Measurements from ENCODE around the gene ICE1.
"Not testable (repeated sequence)": the region's sequence is repeated elsewhere in the genome, so short reads cannot be mapped to it uniquely, and the experiment has no call there.

Gene ICE1

GRCh38 chr5:5404381-5404780 lies 18.1 kb upstream of the ICE1 start:
- no peak for DNase-seq (ENCODE audit: low read depth)

GRCh38 chr5:5405441-5405840 lies 17.0 kb upstream of the ICE1 start:
- DNase-seq (ENCODE audit: low read depth), result no peak

GRCh38 chr5:5407924-5408323 lies 14.6 kb upstream of the ICE1 start:
- no peak for DNase-seq (ENCODE audit: low read depth)

GRCh38 chr5:5409151-5409810 lies 13.2 kb upstream of the ICE1 start:
- peak; percentile 9 for DNase-seq (ENCODE audit: low read depth)

GRCh38 chr5:5413856-5414255 lies 8.6 kb upstream of the ICE1 start:
- not testable (repeated sequence) for DNase-seq (ENCODE audit: low read depth)

- no peak for DNase-seq (ENCODE audit: low read depth)
These were observed 7.5 kb upstream of the ICE1 start for GRCh38 chr5:5414999-5415398.

GRCh38 chr5:5416733-5417132 lies 5.7 kb upstream of the ICE1 start:
- peak; percentile 17 for DNase-seq (ENCODE audit: low read depth)

GRCh38 chr5:5418006-5418405 lies 4.5 kb upstream of the ICE1 start:
- no peak for DNase-seq (ENCODE audit: low read depth)

- DNase-seq (ENCODE audit: low read depth), result no peak
These were observed 3.7 kb upstream of the ICE1 start for GRCh38 chr5:5418764-5419163.

GRCh38 chr5:5419291-5420210 lies 2.9 kb upstream of the ICE1 start:
- DNase-seq (ENCODE audit: low read depth), result peak; percentile 74

GRCh38 chr5:5420251-5420650 lies 2.2 kb upstream of the ICE1 start:
- DNase-seq (ENCODE audit: low read depth), result no peak

- DNase-seq (ENCODE audit: low read depth), result peak; percentile 17
These were observed 1.1 kb upstream of the ICE1 start for GRCh38 chr5:5421149-5421960.

- peak; percentile 3 for DNase-seq (ENCODE audit: low read depth)
These were observed 490 bp downstream of the ICE1 start for GRCh38 chr5:5422819-5423515.

GRCh38 chr5:5423586-5423985 lies 1.1 kb downstream of the ICE1 start:
- no peak for DNase-seq (ENCODE audit: low read depth)

GRCh38 chr5:5424736-5425135 lies 2.3 kb downstream of the ICE1 start:
- no peak for DNase-seq (ENCODE audit: low read depth)

GRCh38 chr5:5430136-5430535 lies 7.7 kb downstream of the ICE1 start:
- no peak for DNase-seq (ENCODE audit: low read depth)

- peak; percentile 66 for DNase-seq (ENCODE audit: low read depth)
These were observed 9.7 kb downstream of the ICE1 start for GRCh38 chr5:5432020-5432707.

GRCh38 chr5:5436203-5436760 lies 13.8 kb downstream of the ICE1 start:
- no peak for DNase-seq (ENCODE audit: low read depth)

- no peak for DNase-seq (ENCODE audit: low read depth)
These were observed 15.0 kb downstream of the ICE1 start for GRCh38 chr5:5437227-5438172.

GRCh38 chr5:5451863-5452262 lies 29.4 kb downstream of the ICE1 start:
- DNase-seq (ENCODE audit: low read depth), result no peak
